SJCRH30 (cell line): ENCODE measurements around the gene LDLRAD4. TPM values are rescaled to one million over a fixed set of nuclear protein-coding genes. Genes with fewer than 3 reads are reported as not detected.

Source experiments
- DNase-seq, 2 experiments: peaks; one replicate each; pipeline ENCODE4 v3.0.0-alpha.2; 2015 to 2020
- H3K27ac ChIP-seq: fragments of 250-450 bp; sonication (Bioruptor Pico); 2 replicates; pipeline ENCODE4 v1.5.1; 2020; ENCODE audit warnings: mild to moderate bottlenecking, moderate library complexity
- H3K27me3 ChIP-seq: fragments of 250-450 bp; sonication (Bioruptor Pico); 2 replicates; pipeline ENCODE4 v1.5.1; 2020; ENCODE audit warnings: mild to moderate bottlenecking, moderate library complexity
- H3K36me3 ChIP-seq: fragments of 250-450 bp; sonication (Bioruptor Pico); 2 replicates; pipeline ENCODE4 v1.5.1; 2020; ENCODE audit warnings: mild to moderate bottlenecking, moderate library complexity
- H3K4me1 ChIP-seq: fragments of 250-450 bp; sonication (Bioruptor Pico); 2 replicates; pipeline ENCODE4 v1.5.1; 2020; ENCODE audit warnings: mild to moderate bottlenecking, moderate library complexity
- H3K4me3 ChIP-seq: fragments of 250-450 bp; sonication (Bioruptor Pico); 2 replicates; pipeline ENCODE4 v1.5.1; 2020; ENCODE audit warnings: mild to moderate bottlenecking, moderate library complexity
- H3K9me3 ChIP-seq: fragments of 250-450 bp; sonication (Bioruptor Pico); replicated peaks from 2 replicates; pipeline ENCODE4 v1.5.1; 2020; ENCODE audit warnings: mild to moderate bottlenecking, moderate library complexity
- total RNA-seq: library from RNA; depleted of rRNA; stranded (reverse); fragments of >200 nt; shearing (Covaris generic); gene quantifications from 2 replicates; pipeline ENCODE4 v1.2.3, GENCODE V29; 2014

Gene LDLRAD4
- total RNA-seq, 1 experiment from 2014 or later = 0.26 TPM

DNA sequence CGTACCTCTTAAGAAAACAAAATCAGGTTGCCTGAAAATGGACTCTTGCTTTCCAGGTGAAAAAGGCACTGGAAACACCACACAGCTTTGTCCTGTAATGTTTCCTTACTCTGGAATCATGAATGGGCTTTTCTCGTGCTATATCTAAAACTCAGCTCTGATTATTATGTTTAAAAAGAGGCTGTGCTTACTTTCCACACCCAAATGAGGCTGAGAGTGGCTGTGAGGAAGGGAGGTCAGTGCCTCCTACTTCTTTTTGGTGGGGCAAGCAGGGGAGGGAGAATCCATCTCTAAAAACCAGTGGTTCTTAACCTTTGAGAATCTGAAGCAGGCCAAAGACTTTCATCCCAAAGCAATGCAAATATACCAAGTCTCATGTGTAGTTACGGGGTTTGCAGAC is 359.2 kb downstream of the LDLRAD4 start:
- H3K9me3 ChIP-seq = no peaks in the 10 kb centered on the region
- no peak overlapping the region for H3K4me3 ChIP-seq
- H3K27me3 ChIP-seq = no peaks in the 10 kb centered on the region
- H3K27ac ChIP-seq = no peak overlapping the region
- no peak for DNase-seq
- H3K4me1 ChIP-seq = no peaks in the 10 kb centered on the region
- H3K36me3 ChIP-seq = no peaks in the 10 kb centered on the region

DNA sequence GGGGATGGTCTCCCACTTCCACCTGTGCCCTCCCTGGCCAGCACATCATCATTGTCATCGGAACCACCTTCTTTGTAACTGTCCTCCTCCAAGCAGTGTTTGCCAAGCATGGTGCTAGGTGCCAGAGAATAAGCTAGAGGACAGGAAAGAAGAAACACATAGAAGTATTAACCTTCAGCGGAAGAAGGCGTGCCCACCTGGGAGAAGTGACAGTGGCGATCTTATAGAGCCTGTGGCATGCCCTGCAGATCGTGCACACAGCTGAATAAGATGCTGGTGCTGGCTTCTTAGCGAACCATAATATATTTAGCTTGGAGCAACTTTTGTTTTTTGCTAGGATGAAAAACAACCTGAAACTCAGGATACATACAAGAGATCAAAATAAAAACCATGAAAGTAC is 359.8 kb downstream of the LDLRAD4 start:
- Histone ChIP-seq H3K4me1 (no peaks in the 10 kb centered on the region), H3K27ac (no peak overlapping the region), H3K9me3 (no peaks in the 10 kb centered on the region), H3K4me3 (no peak overlapping the region), H3K27me3 (no peaks in the 10 kb centered on the region), H3K36me3 (no peaks in the 10 kb centered on the region)
- DNase-seq = no peak

DNA sequence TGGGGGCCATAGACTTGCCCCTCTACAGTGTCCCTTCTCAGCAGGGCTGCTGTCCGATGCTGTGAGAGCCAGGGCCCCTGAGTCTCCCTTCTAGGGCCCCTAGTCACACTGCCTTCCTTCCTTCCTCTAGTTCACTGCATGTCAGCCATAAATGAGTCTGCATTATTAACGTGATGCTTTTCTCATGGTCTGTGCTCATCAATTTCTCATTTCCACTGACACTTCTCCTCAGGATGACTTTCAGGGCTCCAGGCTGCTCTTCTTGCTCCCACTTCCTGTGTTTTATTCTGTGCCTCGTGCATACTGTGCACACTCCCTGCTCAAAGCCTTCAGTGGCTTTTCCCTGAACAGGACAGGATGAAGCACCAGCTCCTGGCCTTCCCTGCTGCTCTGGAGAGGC is 361.3 kb downstream of the LDLRAD4 start:
- no peak overlapping the region for H3K27ac ChIP-seq
- H3K4me1 ChIP-seq = no peaks in the 10 kb centered on the region
- no peaks in the 10 kb centered on the region for H3K36me3 ChIP-seq
- no peaks in the 10 kb centered on the region for H3K9me3 ChIP-seq
- no peaks in the 10 kb centered on the region for H3K27me3 ChIP-seq
- H3K4me3 ChIP-seq = no peak overlapping the region
- no peak for DNase-seq

DNA sequence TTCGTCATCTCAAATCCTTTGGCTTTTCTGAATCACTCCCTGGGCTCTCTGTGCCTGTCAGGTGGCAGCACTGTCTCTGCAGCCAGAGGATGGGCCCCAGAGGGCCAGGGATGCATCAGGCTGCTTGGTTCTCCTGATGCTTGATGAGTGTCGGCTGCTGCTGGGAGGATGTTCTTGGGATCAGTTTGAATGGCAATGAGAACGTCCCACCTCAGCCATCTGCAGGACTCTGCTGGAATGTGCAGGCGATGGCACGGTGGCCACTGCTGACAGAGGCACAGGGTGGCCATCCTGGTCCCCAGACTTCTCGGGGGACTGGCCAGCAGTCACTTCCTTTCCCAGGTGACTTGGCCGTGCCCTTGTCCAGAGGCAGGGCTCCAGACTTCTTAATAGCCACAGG is 361.8 kb downstream of the LDLRAD4 start:
- no peaks in the 10 kb centered on the region for H3K36me3 ChIP-seq
- no peak overlapping the region for H3K27ac ChIP-seq
- H3K4me1 ChIP-seq = no peaks in the 10 kb centered on the region
- no peaks in the 10 kb centered on the region for H3K27me3 ChIP-seq
- DNase-seq = no peak
- H3K9me3 ChIP-seq = no peaks in the 10 kb centered on the region
- no peak overlapping the region for H3K4me3 ChIP-seq

DNA sequence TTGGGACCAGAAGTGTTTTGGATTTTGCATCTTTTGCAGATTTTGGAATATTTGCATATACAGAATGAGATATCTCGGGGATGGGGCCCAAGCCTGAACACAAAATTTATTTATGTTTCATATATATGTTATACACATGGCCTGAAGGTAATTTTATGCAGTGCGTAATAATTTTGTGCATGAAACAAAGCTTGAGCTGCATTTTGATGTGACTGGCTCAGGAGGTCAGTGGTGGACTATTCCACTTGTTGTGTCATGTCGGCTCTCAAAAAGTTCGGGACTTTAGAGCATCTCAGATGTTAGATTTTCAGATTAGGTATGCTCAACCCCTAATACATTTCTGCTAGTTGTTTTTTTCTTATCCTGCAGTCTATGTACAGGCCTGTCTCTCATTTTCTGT is 362.4 kb downstream of the LDLRAD4 start:
- Histone ChIP-seq H3K4me1 (no peaks in the 10 kb centered on the region), H3K9me3 (no peaks in the 10 kb centered on the region), H3K27me3 (no peaks in the 10 kb centered on the region), H3K4me3 (no peak overlapping the region), H3K36me3 (no peaks in the 10 kb centered on the region), H3K27ac (no peak overlapping the region)
- DNase-seq = no peak

DNA sequence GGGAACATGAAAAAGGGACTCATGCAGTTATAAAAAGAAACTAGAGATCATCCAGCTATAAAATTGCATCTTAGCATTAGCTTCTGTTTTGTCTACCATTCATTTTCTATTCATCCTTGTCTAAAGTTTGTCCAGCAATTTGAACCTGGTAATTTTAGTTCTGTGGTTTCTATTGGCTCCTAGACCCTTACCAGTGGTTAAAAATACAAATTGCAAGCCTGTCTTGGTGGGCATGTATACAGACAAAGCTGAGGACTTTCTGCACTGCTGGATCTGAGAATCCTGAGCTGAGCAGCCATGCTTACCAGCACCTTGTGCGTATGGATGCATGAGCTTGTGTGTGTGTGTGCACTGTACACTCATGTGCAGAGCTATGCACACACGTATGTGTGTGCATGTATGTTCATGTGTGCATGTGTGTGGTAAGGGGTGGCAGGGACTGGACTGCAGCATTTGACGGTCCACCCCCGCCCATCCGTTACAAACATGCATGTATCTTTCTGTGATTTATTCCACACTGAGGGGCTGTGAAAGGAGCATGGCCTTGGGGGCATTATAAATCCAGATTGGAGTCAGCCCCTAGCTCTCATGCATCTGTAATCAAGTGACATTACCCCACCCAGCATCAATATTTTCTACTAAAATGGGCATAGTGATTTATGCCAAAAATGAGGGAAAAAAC is 363.1 kb downstream of the LDLRAD4 start:
- no peak overlapping the region for H3K27ac ChIP-seq
- no peak for DNase-seq
- H3K9me3 ChIP-seq = no peaks in the 10 kb centered on the region
- H3K36me3 ChIP-seq = no peaks in the 10 kb centered on the region
- H3K4me3 ChIP-seq = no peak overlapping the region
- H3K4me1 ChIP-seq = no peaks in the 10 kb centered on the region
- H3K27me3 ChIP-seq = no peaks in the 10 kb centered on the region

DNA sequence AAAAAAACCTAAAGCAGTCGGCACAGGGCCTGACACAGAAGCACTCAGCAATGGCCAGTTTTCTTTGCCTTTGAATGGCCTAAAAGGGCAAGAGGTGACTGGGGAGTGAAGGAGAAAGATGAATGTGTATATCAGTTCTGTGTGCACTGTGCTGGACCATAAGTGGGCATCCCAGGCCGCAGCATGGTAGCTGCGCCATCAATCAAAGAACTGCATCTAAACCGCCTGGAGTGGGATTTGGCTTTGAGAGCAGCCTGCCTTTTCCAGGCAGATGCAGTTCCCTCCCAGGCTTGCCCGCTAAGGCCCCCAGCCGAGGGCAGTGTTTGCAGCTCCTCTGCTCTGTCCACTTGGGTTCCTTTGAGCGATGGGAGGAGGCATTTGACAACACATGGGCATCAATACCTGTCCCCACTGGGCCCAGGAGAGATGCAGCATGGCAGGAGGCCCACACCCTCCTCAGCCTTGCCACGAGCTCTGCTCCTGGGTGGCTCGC is 363.7 kb downstream of the LDLRAD4 start:
- Histone ChIP-seq H3K4me3 (no peak overlapping the region), H3K4me1 (no peaks in the 10 kb centered on the region), H3K36me3 (no peaks in the 10 kb centered on the region), H3K27me3 (no peaks in the 10 kb centered on the region), H3K27ac (no peak overlapping the region), H3K9me3 (no peaks in the 10 kb centered on the region)
- DNase-seq = no peak

DNA sequence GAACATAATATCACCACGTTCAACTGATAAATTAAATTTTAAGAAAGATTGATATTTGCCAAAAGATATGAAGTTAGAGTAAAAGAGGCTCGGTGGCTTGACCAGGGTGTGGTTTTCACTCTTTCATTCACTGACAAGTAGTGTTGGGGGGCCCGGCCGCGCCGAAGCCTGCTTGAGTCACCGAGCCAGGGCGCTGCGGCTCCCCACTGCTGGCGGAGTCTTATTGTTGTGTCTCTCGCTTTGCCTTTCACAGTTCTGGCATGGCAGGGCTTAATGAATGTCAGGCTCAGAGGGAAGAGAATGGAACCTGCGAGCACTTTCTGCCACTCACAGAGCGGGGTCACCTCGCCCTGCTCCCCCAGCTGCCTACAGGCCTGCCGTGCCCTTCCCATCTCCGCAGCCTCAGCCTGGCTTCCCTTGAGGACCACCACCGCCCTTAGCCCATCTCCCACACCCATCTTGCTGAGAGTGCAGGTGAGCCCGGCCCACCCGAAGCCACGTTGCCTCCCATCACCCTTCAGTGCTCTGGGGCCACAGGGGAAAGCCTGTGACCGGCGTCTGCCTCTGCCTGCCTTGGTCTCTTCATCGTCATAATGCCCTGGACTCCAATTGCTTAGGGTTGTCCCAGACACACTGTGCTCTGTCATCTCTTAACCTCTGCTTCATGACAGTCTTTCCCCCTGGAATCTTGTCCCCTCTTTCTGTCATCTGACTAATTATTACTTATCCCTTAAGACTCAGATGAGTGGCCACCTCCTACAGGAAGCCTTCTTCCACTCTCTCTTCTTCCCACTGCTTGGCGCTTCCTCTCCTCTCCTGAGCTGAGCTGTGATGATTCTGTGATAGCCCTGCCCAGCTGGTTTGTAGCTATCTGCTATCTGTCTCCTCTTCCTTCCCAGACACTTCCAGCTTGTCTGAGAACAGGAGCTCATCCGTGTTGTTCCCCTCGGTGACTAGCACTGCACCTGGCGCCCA is 365.3 kb downstream of the LDLRAD4 start:
- H3K9me3 ChIP-seq = no peaks in the 10 kb centered on the region
- H3K36me3 ChIP-seq = no peaks in the 10 kb centered on the region
- no peak for DNase-seq
- no peak overlapping the region for H3K27ac ChIP-seq
- H3K4me1 ChIP-seq = no peaks in the 10 kb centered on the region
- no peak overlapping the region for H3K4me3 ChIP-seq
- H3K27me3 ChIP-seq = no peaks in the 10 kb centered on the region

DNA sequence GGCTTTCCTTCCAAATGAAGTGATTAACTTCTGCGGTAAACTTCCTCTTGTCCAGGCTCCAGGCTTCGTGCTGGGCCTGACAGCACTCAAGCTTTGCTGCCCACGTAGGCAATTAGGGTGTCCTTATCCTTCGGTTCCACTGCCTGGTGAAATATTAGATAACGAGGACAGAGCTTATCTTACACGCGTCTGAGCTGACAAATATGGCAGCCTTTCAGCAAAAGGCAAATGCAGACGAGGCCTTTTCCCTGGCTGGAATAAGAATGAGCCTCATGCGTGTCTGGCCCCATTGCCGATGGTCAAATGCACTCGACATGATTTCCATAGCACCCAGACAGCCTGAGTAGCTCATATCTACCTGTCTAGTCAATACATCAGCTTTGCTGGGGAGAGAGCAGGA is 366.3 kb downstream of the LDLRAD4 start:
- no peaks in the 10 kb centered on the region for H3K27me3 ChIP-seq
- no peaks in the 10 kb centered on the region for H3K36me3 ChIP-seq
- DNase-seq = no peak
- no peaks in the 10 kb centered on the region for H3K4me1 ChIP-seq
- H3K4me3 ChIP-seq = no peak overlapping the region
- no peak overlapping the region for H3K27ac ChIP-seq
- no peaks in the 10 kb centered on the region for H3K9me3 ChIP-seq

DNA sequence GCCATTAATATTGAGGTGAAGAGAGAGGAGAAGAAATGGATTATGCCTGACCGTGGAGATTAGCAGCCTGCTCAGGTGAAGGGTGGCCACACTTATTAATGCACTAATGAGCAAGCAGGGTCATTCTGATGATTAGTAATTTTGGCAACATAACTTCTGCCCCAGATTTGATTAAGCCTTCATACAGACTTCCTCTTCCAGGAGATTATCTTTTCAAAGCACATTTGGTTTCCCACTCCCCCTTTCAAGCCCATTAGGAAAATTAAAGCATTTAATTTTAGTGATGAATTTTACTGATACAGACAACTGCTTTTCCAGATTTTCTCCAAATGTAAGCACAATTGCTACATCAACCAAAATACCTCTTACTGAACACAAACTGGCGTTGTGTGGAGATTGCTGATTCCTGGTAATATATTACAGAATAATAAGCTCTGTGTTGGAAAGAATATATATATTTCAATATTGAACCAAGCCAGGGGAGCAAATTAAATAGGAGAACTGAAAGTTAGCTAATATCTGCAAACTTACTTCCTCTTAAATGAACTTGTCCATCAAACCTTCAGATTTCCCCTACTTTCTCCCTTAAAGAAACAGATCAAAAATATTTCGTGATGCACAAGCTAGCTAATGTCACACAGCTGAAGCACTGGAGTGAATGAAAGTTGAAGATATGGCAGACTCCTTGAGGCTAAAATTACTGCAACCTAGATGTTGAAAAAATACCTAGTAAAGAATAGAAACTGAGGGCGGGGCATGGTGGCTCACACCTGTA is 367.0 kb downstream of the LDLRAD4 start:
- no peak for DNase-seq
- Histone ChIP-seq H3K36me3 (no peaks in the 10 kb centered on the region), H3K9me3 (no peaks in the 10 kb centered on the region), H3K27me3 (no peaks in the 10 kb centered on the region), H3K4me3 (no peak overlapping the region), H3K4me1 (no peaks in the 10 kb centered on the region), H3K27ac (no peak overlapping the region)

DNA sequence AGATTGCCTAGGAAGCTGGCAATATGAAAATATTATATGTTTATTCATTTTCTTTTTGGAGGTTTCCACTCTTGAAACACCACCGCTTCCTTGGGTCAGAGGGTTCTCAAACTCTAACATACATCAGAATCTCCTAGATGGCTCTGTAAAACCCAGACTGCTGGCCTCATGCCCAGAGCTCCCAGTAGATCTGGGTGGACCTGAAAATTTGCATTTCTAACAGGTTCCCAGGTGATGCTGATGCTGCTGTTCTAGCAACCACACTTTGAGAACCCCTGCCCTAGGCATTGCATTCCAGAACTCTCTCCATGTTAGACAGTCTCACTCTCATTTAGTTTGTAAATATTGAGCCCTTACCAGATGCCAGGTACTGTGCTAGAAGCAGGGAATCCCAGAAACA is 368.4 kb downstream of the LDLRAD4 start:
- DNase-seq = no peak
- H3K4me1 ChIP-seq = no peaks in the 10 kb centered on the region
- H3K4me3 ChIP-seq = no peak overlapping the region
- no peaks in the 10 kb centered on the region for H3K27me3 ChIP-seq
- H3K9me3 ChIP-seq = no peaks in the 10 kb centered on the region
- no peak overlapping the region for H3K27ac ChIP-seq
- H3K36me3 ChIP-seq = no peaks in the 10 kb centered on the region

DNA sequence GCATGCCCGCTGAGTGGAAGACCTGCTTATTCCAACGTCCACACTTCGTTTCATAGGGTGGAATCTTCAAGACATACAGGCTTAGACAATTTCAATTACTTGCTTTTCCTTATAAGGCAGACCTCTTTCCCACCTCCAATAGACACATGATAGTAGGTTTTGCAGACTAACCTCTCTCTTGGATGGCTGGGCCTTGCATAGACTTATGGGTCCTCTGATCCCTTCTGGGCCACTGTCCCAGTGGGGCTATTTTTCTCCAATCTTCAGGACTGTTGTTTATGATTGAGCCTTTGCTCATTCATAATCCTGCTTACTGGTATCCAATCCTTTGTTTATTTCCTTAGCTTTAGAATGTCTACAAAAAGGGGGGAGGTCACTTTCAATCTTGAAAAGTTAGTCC is 368.9 kb downstream of the LDLRAD4 start:
- Histone ChIP-seq H3K4me3 (no peak overlapping the region), H3K9me3 (no peaks in the 10 kb centered on the region), H3K36me3 (no peaks in the 10 kb centered on the region), H3K27ac (no peak overlapping the region), H3K4me1 (no peaks in the 10 kb centered on the region), H3K27me3 (no peaks in the 10 kb centered on the region)
- no peak for DNase-seq

DNA sequence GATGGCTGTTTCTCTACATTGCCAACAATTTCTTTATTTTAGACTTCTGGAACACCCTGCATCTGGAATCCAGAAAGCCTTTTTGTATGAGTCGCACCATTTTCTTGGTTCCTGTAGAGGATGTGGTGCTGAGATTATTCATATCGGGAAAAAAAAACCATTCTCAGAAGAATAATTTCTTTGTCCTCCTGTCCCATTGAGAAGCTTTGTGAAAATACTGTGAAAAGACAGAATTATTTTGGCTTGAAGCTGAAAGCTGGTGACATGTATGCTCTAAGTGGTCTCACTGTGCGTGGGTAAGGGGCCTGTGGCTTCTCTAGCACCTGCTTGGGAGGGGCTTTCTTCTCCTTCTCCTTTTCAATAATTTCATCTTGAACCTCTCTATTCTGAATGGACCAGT is 369.4 kb downstream of the LDLRAD4 start:
- DNase-seq = no peak
- Histone ChIP-seq H3K27me3 (no peaks in the 10 kb centered on the region), H3K36me3 (no peaks in the 10 kb centered on the region), H3K4me1 (no peaks in the 10 kb centered on the region), H3K27ac (no peak overlapping the region), H3K4me3 (no peak overlapping the region), H3K9me3 (no peaks in the 10 kb centered on the region)

DNA sequence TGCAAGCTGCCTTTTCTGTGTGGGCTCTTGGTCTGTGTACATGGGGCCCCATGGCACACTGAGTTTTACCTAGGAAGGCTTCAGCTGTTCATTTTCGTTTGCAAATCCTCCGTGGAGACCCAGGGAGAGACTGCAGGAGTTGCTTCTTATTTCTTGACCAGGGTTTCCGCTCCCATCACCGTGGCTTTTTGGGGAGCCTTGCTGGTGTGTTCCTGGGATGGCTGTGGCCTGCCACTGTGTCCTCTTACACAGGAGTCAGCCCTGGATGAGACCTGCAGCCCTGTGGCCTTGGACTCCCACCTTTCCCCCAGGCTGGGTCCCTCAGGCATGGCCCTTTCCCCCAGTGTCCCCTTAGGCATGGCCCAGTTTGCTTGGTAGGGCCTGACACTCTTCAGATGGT is 370.8 kb downstream of the LDLRAD4 start:
- Histone ChIP-seq H3K9me3 (no peaks in the 10 kb centered on the region), H3K27ac (no peak overlapping the region), H3K4me1 (no peaks in the 10 kb centered on the region), H3K4me3 (no peak overlapping the region), H3K36me3 (no peaks in the 10 kb centered on the region), H3K27me3 (no peaks in the 10 kb centered on the region)
- DNase-seq = no peak

DNA sequence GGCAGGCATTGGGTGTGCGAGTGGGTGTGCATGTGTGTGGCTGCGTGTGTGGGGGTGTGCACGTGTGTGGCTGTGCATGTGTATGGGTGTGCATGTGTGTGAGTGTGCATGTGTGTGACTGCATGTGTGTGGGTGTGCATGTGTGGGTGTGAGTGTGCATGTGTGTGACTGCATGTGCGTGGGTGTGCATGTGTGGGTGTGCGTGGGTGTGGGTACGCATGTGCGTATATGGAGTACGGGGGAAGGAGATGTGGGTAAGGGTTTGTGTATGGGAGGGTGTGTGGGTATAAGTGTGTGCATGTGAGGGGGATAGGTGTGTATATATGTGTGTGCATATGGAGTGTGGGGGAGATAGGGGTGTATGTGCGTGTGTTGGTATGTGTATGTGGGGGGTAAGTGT is 371.4 kb downstream of the LDLRAD4 start:
- Histone ChIP-seq H3K36me3 (no peaks in the 10 kb centered on the region), H3K4me3 (no peak overlapping the region), H3K27ac (no peak overlapping the region), H3K4me1 (no peaks in the 10 kb centered on the region), H3K27me3 (no peaks in the 10 kb centered on the region), H3K9me3 (no peaks in the 10 kb centered on the region)
- no peak for DNase-seq
